H9 (cell line): Measurements from ENCODE around the gene SLC39A12. TPM values are rescaled to one million over a fixed set of nuclear protein-coding genes. Genes with fewer than 3 reads are reported as not detected.

ENCODE experiments used
- DNase-seq: peaks from one replicate; pipeline ENCODE4 v3.0.0-alpha.2; 2017
- H2AFZ ChIP-seq: one replicate; pipeline ENCODE4 v1.6.1; 2013; ENCODE audit warnings: mild to moderate bottlenecking, low read length, control low read depth, moderate library complexity
- H2AK5ac ChIP-seq: 2 replicates; pipeline ENCODE4 v1.6.1; 2013; ENCODE audit warnings: low read length, control low read depth, mixed read lengths; ENCODE audit not compliant: insufficient read length
- H2BK120ac ChIP-seq: one replicate; pipeline ENCODE4 v1.6.1; 2013; ENCODE audit warnings: low read depth, mild to moderate bottlenecking, low read length, control low read depth, inconsistent platforms; ENCODE audit not compliant: poor library complexity, severe bottlenecking
- H2BK12ac ChIP-seq: 2 replicates; pipeline ENCODE4 v1.6.1; 2013; ENCODE audit warnings: low read length, control low read depth, mixed read lengths, low read depth; ENCODE audit not compliant: insufficient read length
- H2BK15ac ChIP-seq: 2 replicates; pipeline ENCODE4 v1.6.1; 2013; ENCODE audit warnings: low read depth, low read length, control low read depth
- H2BK20ac ChIP-seq: one replicate; pipeline ENCODE4 v1.6.1; 2013; ENCODE audit warnings: low read depth, mild to moderate bottlenecking, low read length, control low read depth, inconsistent platforms; ENCODE audit not compliant: poor library complexity, severe bottlenecking
- H2BK5ac ChIP-seq: 2 replicates; pipeline ENCODE4 v1.6.1; 2013; ENCODE audit warnings: low read length, control low read depth, mixed read lengths; ENCODE audit not compliant: insufficient read length
- H3K14ac ChIP-seq: 2 replicates; pipeline ENCODE4 v1.6.1; 2013; ENCODE audit warnings: low read length, control low read depth; ENCODE audit not compliant: insufficient read depth
- H3K18ac ChIP-seq: 2 replicates; pipeline ENCODE4 v1.6.1; 2013; ENCODE audit warnings: low read depth, mild to moderate bottlenecking, mixed read lengths, low read length, control low read depth; ENCODE audit not compliant: insufficient read length
- H3K23ac ChIP-seq: 2 replicates; pipeline ENCODE4 v1.6.1; 2013; ENCODE audit warnings: low read length, control low read depth, mixed read lengths, low read depth; ENCODE audit not compliant: insufficient read length
- H3K23me2 ChIP-seq: 2 replicates; pipeline ENCODE4 v1.6.1; 2013; ENCODE audit warnings: low read depth, mild to moderate bottlenecking, mixed read lengths, low read length, control low read depth; ENCODE audit not compliant: insufficient read length, poor library complexity, severe bottlenecking
- H3K27ac ChIP-seq: 2 replicates; pipeline ENCODE4 v1.5.1; 2013; ENCODE audit warnings: low read length, control low read depth, mixed read lengths, low read depth; ENCODE audit not compliant: insufficient read length
- H3K27me3 ChIP-seq: 2 replicates; pipeline ENCODE4 v1.6.1; 2013; ENCODE audit warnings: low read length, control low read depth, inconsistent platforms; ENCODE audit not compliant: insufficient read depth
- H3K4ac ChIP-seq: 2 replicates; pipeline ENCODE4 v1.6.1; 2013; ENCODE audit warnings: low read depth, mild to moderate bottlenecking, control low read depth, inconsistent platforms, low read length, moderate library complexity
- H3K4me1 ChIP-seq: 2 replicates; pipeline ENCODE4 v1.6.1; 2013; ENCODE audit warnings: low read length, control low read depth, inconsistent platforms; ENCODE audit not compliant: insufficient read depth
- H3K4me2 ChIP-seq: 2 replicates; pipeline ENCODE4 v1.6.1; 2013; ENCODE audit warnings: low read length, control low read depth, mixed read lengths; ENCODE audit not compliant: insufficient read length, insufficient read depth
- H3K56ac ChIP-seq: 2 replicates; pipeline ENCODE4 v1.6.1; 2013; ENCODE audit warnings: low read depth, mild to moderate bottlenecking, mixed read lengths, low read length, control low read depth; ENCODE audit not compliant: insufficient read length
- H3K79me1 ChIP-seq: 2 replicates; pipeline ENCODE4 v1.6.1; 2013; ENCODE audit warnings: low read depth, mild to moderate bottlenecking, moderate library complexity, low read length, control low read depth, inconsistent platforms; ENCODE audit not compliant: insufficient read depth, poor library complexity, severe bottlenecking
- H3K79me2 ChIP-seq: 2 replicates; pipeline ENCODE4 v1.6.1; 2013; ENCODE audit warnings: low read length, control low read depth, inconsistent platforms; ENCODE audit not compliant: insufficient read depth
- H3K9ac ChIP-seq: 2 replicates; pipeline ENCODE4 v1.6.1; 2013; ENCODE audit warnings: low read length, control low read depth, mixed read lengths; ENCODE audit not compliant: insufficient read length; ENCODE audit errors: extremely low read depth
- H3K9me3 ChIP-seq: one replicate; pipeline ENCODE4 v1.6.1; 2013; ENCODE audit warnings: low read depth, low read length, inconsistent platforms; ENCODE audit not compliant: control insufficient read depth
- H3T11ph ChIP-seq: one replicate; pipeline ENCODE4 v1.6.1; 2013; ENCODE audit warnings: mild to moderate bottlenecking, low read length, control low read depth, inconsistent platforms
- H4K20me1 ChIP-seq: one replicate; pipeline ENCODE4 v1.6.1; 2013; ENCODE audit not compliant: control insufficient read depth, insufficient read length, insufficient read depth
- H4K5ac ChIP-seq: 2 replicates; pipeline ENCODE4 v1.6.1; 2013; ENCODE audit warnings: low read depth, mild to moderate bottlenecking, mixed read lengths, low read length, control low read depth; ENCODE audit not compliant: insufficient read length
- H4K8ac ChIP-seq: replicated peaks from 2 replicates; pipeline ENCODE4 v1.6.1; 2013; ENCODE audit warnings: low read length, control low read depth, mixed read lengths, low read depth; ENCODE audit not compliant: insufficient read length
- H4K91ac ChIP-seq: 2 replicates; pipeline ENCODE4 v1.6.1; 2013; ENCODE audit warnings: low read depth, mild to moderate bottlenecking, moderate library complexity, mixed read lengths, low read length, control low read depth; ENCODE audit not compliant: insufficient read length
- H3K27ac Mint-ChIP-seq, 3 experiments: 2 replicates in 2 of 3; 3 replicates in 1 of 3; pipeline ENCODE4 v1.8.0; 2020 to 2021; ENCODE audit warnings: mixed read lengths in 3 of 3, mild to moderate bottlenecking in 1 of 3, moderate library complexity in 1 of 3
- H3K27me3 Mint-ChIP-seq: 2 replicates; pipeline ENCODE4 v1.8.0; 2021; ENCODE audit warnings: low read depth, mild to moderate bottlenecking, moderate library complexity, mixed read lengths
- H3K36me3 Mint-ChIP-seq, 3 experiments: 2 replicates in 2 of 3; 3 replicates in 1 of 3; pipeline ENCODE4 v1.8.0; 2020 to 2021; ENCODE audit warnings: low read depth in 3 of 3, mixed read lengths in 3 of 3; ENCODE audit not compliant: insufficient read depth in 1 of 3
- H3K4me1 Mint-ChIP-seq, 2 experiments: 2 replicates each; pipeline ENCODE4 v1.8.0; 2020; ENCODE audit warnings: mixed read lengths in 2 of 2
- H3K4me3 Mint-ChIP-seq, 2 experiments: 2 replicates in 1 of 2; 3 replicates in 1 of 2; pipeline ENCODE4 v1.8.0; 2020 to 2021; ENCODE audit warnings: mild to moderate bottlenecking in 2 of 2, mixed read lengths in 2 of 2, moderate library complexity in 1 of 2
- H3K9me3 Mint-ChIP-seq, 2 experiments: 2 replicates in 1 of 2; 3 replicates in 1 of 2; pipeline ENCODE4 v1.8.0; 2020; ENCODE audit warnings: mild to moderate bottlenecking in 2 of 2, mixed read lengths in 2 of 2, moderate library complexity in 1 of 2
- CTCF ChIP-seq: fragments of 200-600 bp; sonication (generic); conservative IDR thresholded peaks from 3 replicates; pipeline ENCODE4 v1.8.0; 2021; ENCODE audit warnings: antibody characterized with exemption, mild to moderate bottlenecking
- WGBS: extraction: QIAGEN DNeasy Blood & Tissue Kit; methylation state at CpG from one replicate; pipeline ENCODE4 v1.1.7; 2013; ENCODE audit warnings: missing lambda C conversion rate, low lambda C conversion rate, mixed read lengths; ENCODE audit not compliant: insufficient read length; ENCODE audit errors: extremely low coverage; 5-methylcytosine and 5-hydroxymethylcytosine counted together
- total RNA-seq: library from RNA; stranded (reverse); gene quantifications from 2 replicates; pipeline ENCODE4 v1.2.1, GENCODE V29; 2021

Gene SLC39A12
- total RNA-seq, 1 experiment from 2014 or later: not detected

- Histone ChIP-seq H2BK12ac (no peak overlapping the region), H4K8ac (no peak overlapping the region), H2AFZ (no peak overlapping the region), H3T11ph (no peak overlapping the region), H4K5ac (no peak overlapping the region), H3K23ac (no peak overlapping the region), H3K23me2 (no peaks in the 10 kb centered on the region), H3K14ac (no peak overlapping the region), H2AK5ac (no peak overlapping the region), H3K4ac (no peak overlapping the region), H3K56ac (no peak overlapping the region), H3K79me2 (no peaks in the 10 kb centered on the region), H3K9ac (no peak overlapping the region), H3K4me2 (no peak overlapping the region), H3K18ac (no peak overlapping the region), H3K79me1 (no peaks in the 10 kb centered on the region), H3K27me3 (no peaks in the 10 kb centered on the region), H3K9me3 (no peaks in the 10 kb centered on the region), H2BK20ac (no peak overlapping the region), H4K20me1 (no peaks in the 10 kb centered on the region), H2BK120ac (no peak overlapping the region), H3K4me1 (no peaks in the 10 kb centered on the region), H2BK15ac (no peak overlapping the region), H2BK5ac (no peak overlapping the region), H3K27ac (no peak overlapping the region), H4K91ac (no peak overlapping the region)
- no peak for TF ChIP-seq CTCF
- Mint-ChIP-seq H3K9me3 (peaks cover 4 to 8% of the 10 kb centered on the region in 2 experiments; a peak in 4 of 5 replicates), H3K4me1 (peaks cover 5 to 10% of the 10 kb centered on the region in 2 experiments), H3K36me3 (peaks cover 0 to 6% (median 0%) of the 10 kb centered on the region in 3 experiments; a peak in 3 of 7 replicates), H3K4me3 (no peak overlapping the region), H3K27me3 (no peaks in the 10 kb centered on the region), H3K27ac (no peak overlapping the region)
- 100% methylated on average over 1 of the region's 5 CpGs for WGBS
- no peak for DNase-seq
Measured at GRCh38 chr10:17914169-17915045, 37.3 kb upstream of the SLC39A12 start.
